Panc1 (cell line): ENCODE measurements around the gene SUSD4. TPM values are rescaled to one million over a fixed set of nuclear protein-coding genes. Genes with fewer than 3 reads are reported as not detected.

Source experiments
- ATAC-seq: fragments of 200-7000 bp; cut with Tn5 transposase; 2 replicates; pipeline ENCODE4 v1.9.1; 2020; ENCODE audit warnings: mild to moderate bottlenecking, moderate library complexity
- BruUV-seq: library from RNA; stranded (reverse); fragments of 400-500 nt; replicated peaks from 2 replicates; lab custom pipeline; 2021; lab: Mats Ljungman, UMichigan
- CTCF ChIA-PET: fragments of 300-600 bp; sonication (Branson Sonifier 250); formaldehyde crosslinking; loops from one replicate; lab custom pipeline; 2022; ENCODE audit warnings: antibody characterized with exemption; lab: Charles Lee
- POLR2A ChIA-PET: fragments of 300-600 bp; sonication (Branson Sonifier 250); formaldehyde crosslinking; loops from one replicate; lab custom pipeline; 2022; ENCODE audit warnings: antibody characterized with exemption; lab: Charles Lee
- DNase-seq: peaks from one replicate; pipeline ENCODE4 v3.0.0-alpha.2; 2010; ENCODE audit warnings: low read depth, low spot score
- H3K27ac ChIP-seq: 2 replicates; pipeline ENCODE4 v1.5.1; 2011; ENCODE audit warnings: mild to moderate bottlenecking, low read length, inconsistent platforms
- H3K27me3 ChIP-seq: fragments of 200-500 bp; sonication (Bioruptor generic); 2 replicates; pipeline ENCODE4 v1.6.0; 2014; ENCODE audit warnings: low read length, inconsistent platforms; ENCODE audit not compliant: control insufficient read depth, insufficient read depth
- H3K36me3 ChIP-seq: fragments of 200-500 bp; sonication (Bioruptor generic); 2 replicates; pipeline ENCODE4 v1.5.1; 2014; ENCODE audit warnings: inconsistent platforms, mild to moderate bottlenecking, low read length, moderate library complexity; ENCODE audit not compliant: control insufficient read depth, insufficient read depth
- H3K4me1 ChIP-seq: 2 replicates; pipeline ENCODE4 v1.5.1; 2011; ENCODE audit warnings: inconsistent platforms, mild to moderate bottlenecking, low read length, moderate library complexity; ENCODE audit not compliant: control insufficient read depth, insufficient read depth
- H3K4me3 ChIP-seq, 2 experiments: 2 replicates each; pipeline ENCODE4 v1.5.1; 2011 to 2012; ENCODE audit warnings: low read depth in 2 of 2, low read length in 2 of 2, mild to moderate bottlenecking in 2 of 2, inconsistent platforms in 1 of 2, moderate library complexity in 1 of 2
- H3K9me3 ChIP-seq: fragments of 200-500 bp; sonication (Bioruptor generic); 2 replicates; pipeline ENCODE4 v1.5.1; 2014; ENCODE audit warnings: low read depth, mild to moderate bottlenecking, inconsistent platforms, low read length, moderate library complexity; ENCODE audit not compliant: control insufficient read depth, insufficient read depth
- POLR2AphosphoS5 ChIP-seq: IDR thresholded peaks from 2 replicates; pipeline ENCODE4 v1.6.1; 2012; ENCODE audit warnings: mild to moderate bottlenecking, low read depth, low read length, moderate library complexity
- SIN3A ChIP-seq: IDR thresholded peaks from 2 replicates; pipeline ENCODE4 v1.6.1; 2012; ENCODE audit warnings: low read depth, mild to moderate bottlenecking, low read length, moderate library complexity, borderline replicate concordance; ENCODE audit not compliant: insufficient read depth
- TCF7L2 ChIP-seq: IDR thresholded peaks from 2 replicates; pipeline ENCODE4 v1.6.1; 2011; ENCODE audit warnings: mild to moderate bottlenecking, low read depth, low read length, inconsistent platforms
- in situ Hi-C: cut with HindIII; loops from 2 replicates; pipeline ENCODE4 v1.10.0; 2016; ENCODE audit warnings: low sequenced_read_pairs, low pct_unique_long_range_greater_than_20kb
- intact Hi-C: fragments of 100-400 bp; cut with micrococcal nuclease; formaldehyde crosslinking; loops from one replicate; pipeline ENCODE4 v1.10.0; 2022; ENCODE audit not compliant: unreplicated experiment
- total RNA-seq: library from RNA; stranded (reverse); gene quantifications from one replicate; pipeline ENCODE4 v1.2.1, GENCODE V29; 2021; ENCODE audit not compliant: unreplicated experiment
- TF ChIP-seq, protein P1 (sequence below), 2 experiments: IDR thresholded peaks; 2 replicates each; pipeline ENCODE4 v1.6.1; 2011 to 2012; ENCODE audit warnings: low read depth in 2 of 2, control low read depth in 1 of 2, low read length in 1 of 2, mild to moderate bottlenecking in 1 of 2, moderate library complexity in 1 of 2; ENCODE audit not compliant: insufficient read depth in 1 of 2
- TF ChIP-seq, protein P2 (sequence below): fragments of 450-650 bp; IDR thresholded peaks from 2 replicates; pipeline ENCODE4 v1.5.1; 2017; ENCODE audit warnings: mild to moderate bottlenecking

SUSD4 gene
- total RNA-seq, 1 experiment from 2014 or later = 0.28 TPM

DNA sequence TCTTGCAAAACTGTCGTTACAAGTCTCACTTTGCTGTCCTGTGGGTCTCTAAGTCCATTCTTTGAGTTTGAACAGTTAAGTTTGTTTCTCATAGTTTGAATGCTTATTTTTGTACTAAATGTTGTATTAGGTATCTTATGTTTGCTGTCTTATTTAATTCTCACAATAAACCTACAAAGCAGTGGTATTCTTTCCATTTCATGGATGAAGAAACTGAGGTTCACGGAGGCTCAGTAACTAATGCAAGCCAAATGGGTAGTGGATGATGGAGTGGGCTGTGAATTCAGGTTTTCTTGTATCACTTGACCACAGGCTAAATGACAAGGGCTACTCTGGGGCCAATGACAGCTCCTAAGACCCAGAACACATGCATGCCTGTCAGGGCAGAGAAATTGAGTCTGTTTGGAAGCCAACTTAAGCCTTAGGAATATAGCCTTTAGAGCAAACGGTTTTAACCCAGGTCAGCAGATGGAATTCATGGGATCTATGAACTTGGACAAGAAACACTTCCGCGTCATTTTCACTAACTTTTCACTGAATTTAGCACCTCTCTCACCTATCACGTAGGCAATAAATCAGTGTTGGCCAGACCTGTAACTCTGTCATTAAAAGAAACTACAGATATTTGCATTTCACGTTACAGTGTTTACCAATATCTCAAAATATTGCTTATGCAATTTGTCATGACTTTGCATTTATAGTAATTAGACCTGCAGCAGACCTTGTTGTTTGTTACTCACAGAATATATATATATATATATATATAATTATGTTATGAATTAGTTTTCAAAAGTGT, 153.8 kb downstream of the SUSD4 start:
- Histone ChIP-seq H3K27me3 (no peaks in the 10 kb centered on the region), H3K36me3 (no peaks in the 10 kb centered on the region), H3K4me3 (no peak overlapping the region), H3K4me1 (no peaks in the 10 kb centered on the region), H3K27ac (no peak overlapping the region), H3K9me3 (no peaks in the 10 kb centered on the region)
- ChIA-PET POLR2A (no interaction called here), CTCF (no interaction called here)
- ATAC-seq = no peak
- intact Hi-C loops = no loop called here
- in situ Hi-C loops = no loop called here
- BruUV-seq = no TSS peak
- TF ChIP-seq POLR2AphosphoS5 = no peak
- no peak for TF ChIP-seq SIN3A
- TF ChIP-seq TCF7L2 = no peak
- TF ChIP-seq, protein P1, sequence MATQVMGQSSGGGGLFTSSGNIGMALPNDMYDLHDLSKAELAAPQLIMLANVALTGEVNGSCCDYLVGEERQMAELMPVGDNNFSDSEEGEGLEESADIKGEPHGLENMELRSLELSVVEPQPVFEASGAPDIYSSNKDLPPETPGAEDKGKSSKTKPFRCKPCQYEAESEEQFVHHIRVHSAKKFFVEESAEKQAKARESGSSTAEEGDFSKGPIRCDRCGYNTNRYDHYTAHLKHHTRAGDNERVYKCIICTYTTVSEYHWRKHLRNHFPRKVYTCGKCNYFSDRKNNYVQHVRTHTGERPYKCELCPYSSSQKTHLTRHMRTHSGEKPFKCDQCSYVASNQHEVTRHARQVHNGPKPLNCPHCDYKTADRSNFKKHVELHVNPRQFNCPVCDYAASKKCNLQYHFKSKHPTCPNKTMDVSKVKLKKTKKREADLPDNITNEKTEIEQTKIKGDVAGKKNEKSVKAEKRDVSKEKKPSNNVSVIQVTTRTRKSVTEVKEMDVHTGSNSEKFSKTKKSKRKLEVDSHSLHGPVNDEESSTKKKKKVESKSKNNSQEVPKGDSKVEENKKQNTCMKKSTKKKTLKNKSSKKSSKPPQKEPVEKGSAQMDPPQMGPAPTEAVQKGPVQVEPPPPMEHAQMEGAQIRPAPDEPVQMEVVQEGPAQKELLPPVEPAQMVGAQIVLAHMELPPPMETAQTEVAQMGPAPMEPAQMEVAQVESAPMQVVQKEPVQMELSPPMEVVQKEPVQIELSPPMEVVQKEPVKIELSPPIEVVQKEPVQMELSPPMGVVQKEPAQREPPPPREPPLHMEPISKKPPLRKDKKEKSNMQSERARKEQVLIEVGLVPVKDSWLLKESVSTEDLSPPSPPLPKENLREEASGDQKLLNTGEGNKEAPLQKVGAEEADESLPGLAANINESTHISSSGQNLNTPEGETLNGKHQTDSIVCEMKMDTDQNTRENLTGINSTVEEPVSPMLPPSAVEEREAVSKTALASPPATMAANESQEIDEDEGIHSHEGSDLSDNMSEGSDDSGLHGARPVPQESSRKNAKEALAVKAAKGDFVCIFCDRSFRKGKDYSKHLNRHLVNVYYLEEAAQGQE (IDR thresholded peaks at IDR 0.05; ENCODE audit: insufficient read depth in 1 of 2, low read depth in 2 of 2, low read length in 1 of 2) = no peak
- TF ChIP-seq, protein P2, sequence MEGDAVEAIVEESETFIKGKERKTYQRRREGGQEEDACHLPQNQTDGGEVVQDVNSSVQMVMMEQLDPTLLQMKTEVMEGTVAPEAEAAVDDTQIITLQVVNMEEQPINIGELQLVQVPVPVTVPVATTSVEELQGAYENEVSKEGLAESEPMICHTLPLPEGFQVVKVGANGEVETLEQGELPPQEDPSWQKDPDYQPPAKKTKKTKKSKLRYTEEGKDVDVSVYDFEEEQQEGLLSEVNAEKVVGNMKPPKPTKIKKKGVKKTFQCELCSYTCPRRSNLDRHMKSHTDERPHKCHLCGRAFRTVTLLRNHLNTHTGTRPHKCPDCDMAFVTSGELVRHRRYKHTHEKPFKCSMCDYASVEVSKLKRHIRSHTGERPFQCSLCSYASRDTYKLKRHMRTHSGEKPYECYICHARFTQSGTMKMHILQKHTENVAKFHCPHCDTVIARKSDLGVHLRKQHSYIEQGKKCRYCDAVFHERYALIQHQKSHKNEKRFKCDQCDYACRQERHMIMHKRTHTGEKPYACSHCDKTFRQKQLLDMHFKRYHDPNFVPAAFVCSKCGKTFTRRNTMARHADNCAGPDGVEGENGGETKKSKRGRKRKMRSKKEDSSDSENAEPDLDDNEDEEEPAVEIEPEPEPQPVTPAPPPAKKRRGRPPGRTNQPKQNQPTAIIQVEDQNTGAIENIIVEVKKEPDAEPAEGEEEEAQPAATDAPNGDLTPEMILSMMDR = no peak
- no peak for DNase-seq

DNA sequence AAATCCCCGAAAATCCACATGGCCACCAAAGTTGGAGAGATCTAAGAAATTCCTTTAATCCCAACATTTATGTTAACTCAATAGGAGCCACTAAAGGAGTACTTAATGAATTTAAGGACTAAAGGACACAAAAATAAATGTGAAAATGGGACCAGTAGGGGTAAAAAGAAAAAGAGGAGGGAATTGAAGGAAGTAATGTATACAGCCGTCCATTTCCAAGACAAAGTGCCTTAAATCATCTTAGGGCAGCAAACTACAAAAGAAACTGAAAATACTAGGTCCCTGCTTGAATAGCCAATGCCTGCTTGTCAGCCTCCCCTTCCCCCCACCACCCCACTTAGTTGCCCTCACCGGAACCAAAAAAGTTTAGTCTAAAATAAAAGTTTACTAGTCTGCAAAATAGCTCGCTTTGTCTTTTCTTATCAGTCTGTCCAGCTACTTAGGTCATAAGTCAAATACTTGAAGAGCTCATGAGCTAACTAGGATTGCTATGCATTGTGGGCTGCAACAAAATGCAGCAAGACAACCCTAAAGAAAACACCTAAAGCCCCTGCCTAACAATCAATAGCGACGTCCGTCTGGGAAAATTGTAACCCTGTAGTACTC, 154.6 kb downstream of the SUSD4 start:
- Histone ChIP-seq H3K9me3 (no peaks in the 10 kb centered on the region), H3K4me1 (no peaks in the 10 kb centered on the region), H3K4me3 (no peak overlapping the region), H3K27ac (no peak overlapping the region), H3K27me3 (no peaks in the 10 kb centered on the region), H3K36me3 (no peaks in the 10 kb centered on the region)
- ChIA-PET CTCF (no interaction called here), POLR2A (no interaction called here)
- intact Hi-C loops = no loop called here
- BruUV-seq = no TSS peak
- in situ Hi-C loops = no loop called here
- DNase-seq = no peak
- no peak for TF ChIP-seq SIN3A
- TF ChIP-seq, protein P2 = no peak
- no peak for TF ChIP-seq POLR2AphosphoS5
- TF ChIP-seq TCF7L2 = no peak
- TF ChIP-seq, protein P1 (IDR thresholded peaks at IDR 0.05; ENCODE audit: insufficient read depth in 1 of 2, low read depth in 2 of 2, low read length in 1 of 2) = no peak
- ATAC-seq = no peak
